8988T (cell line): Measurements from ENCODE around the gene STPG1.
"Not testable (repeated sequence)": the region's sequence is repeated elsewhere in the genome, so short reads cannot be mapped to it uniquely, and the experiment has no call there.

ENCODE experiments used
- DNase-seq: peaks from one replicate; pipeline ENCODE4 v3.0.0; 2011

The STPG1 gene

GRCh38 chr1:24413350-24414163, at the start of gene STPG1:
STPG1 (minus strand) TSS chr1:24413782; CDS start chr1:24401388, 12,394 bp downstream.
- peak; percentile 53 for DNase-seq

GRCh38 chr1:24462128-24462527, 48.5 kb upstream of the STPG1 start:
- DNase-seq: not testable (repeated sequence)

- no peak for DNase-seq
These were observed 46.1 kb upstream of the STPG1 start for GRCh38 chr1:24459551-24460266.

DNA sequence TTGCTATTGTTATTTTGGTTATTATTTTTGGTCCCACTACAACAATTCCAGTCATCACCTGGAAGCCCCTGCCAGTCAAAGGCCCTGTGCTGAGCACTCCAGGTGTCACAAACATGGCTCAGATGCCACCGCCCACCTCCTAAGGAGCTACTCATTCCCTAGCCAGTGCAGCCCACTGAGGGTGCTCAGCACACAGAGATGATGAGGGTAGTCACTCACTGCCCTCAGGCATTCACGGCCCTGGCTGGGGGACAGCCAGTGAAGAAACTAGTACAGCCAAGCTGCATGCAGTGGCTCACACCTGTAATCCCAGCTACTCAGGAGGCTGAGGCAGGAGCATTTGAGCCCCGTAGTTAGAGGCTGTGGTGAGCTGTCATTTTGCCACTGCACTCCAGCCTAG, 44.3 kb upstream of the STPG1 start:
- no peak for DNase-seq

- no peak for DNase-seq
These were observed 41.7 kb upstream of the STPG1 start for GRCh38 chr1:24455272-24455671.

DNA sequence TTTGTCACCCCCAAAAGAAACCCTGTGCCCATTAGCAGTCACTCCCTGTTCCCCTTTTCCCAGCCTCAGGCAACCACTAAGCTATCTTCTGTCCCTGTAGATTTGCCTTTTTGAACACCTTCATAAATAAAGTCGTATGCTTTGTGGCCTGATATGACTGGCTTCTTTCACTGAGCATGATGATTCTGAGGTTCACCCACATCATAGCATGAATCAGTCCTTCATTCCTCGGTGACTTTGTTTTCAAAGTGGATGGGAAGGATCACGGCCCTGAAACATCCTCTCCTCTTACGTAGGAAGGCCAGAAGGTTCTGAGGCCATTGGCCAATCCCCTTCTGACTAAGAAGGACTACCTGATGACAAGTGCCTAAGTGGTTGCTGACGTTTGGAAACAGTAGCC, 41.1 kb upstream of the STPG1 start:
- no peak for DNase-seq

GRCh38 chr1:24452922-24453485, 39.4 kb upstream of the STPG1 start:
- DNase-seq: no peak

GRCh38 chr1:24451746-24452145, 38.2 kb upstream of the STPG1 start:
- DNase-seq: no peak

DNA sequence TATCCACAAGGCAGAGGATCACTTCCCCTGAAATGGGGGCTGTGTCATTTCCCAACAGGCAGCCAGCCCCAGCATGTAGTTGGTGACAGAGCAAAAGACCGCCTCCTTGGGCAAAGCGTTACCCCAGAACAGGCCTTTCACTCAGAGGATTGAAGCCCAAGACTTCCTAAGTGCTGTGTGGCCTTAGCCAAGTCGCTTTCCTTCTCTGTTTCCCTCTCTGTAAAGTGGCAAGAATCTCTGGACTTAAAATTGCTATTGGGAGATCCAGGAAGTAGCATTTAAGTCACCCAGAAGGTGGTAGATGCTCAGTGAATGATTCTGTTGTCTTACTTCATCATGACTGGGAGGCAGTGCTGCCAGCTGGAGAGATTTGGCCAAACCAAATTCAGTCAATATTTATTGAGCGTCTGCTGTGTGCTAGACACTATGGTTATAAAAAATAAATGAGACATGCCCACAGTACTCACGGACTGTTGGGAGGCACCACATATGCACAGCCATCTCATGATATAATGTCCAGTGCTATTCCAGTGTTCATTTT, 37.3 kb upstream of the STPG1 start:
- no peak for DNase-seq

- no peak for DNase-seq
These were observed 36.7 kb upstream of the STPG1 start for GRCh38 chr1:24450316-24450715.

DNA sequence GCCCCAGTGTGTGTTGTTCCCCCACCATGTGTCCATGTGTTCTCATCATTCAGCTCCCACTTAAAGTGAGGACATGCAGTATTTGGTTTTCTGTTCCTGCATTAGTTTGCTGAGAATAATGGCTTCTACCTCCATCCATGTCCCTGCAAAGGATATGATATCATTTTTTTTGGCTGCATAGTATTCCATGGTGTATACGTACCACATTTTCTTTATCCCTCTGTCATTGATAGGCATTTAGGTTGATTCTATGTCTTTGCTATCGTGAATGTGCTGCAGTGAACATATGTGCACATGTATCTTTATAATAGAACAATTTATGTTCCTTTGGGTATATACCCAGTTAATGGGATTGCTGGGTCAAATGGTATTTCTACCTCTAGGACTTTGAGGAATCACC, 32.9 kb upstream of the STPG1 start:
- not testable (repeated sequence) for DNase-seq

DNA sequence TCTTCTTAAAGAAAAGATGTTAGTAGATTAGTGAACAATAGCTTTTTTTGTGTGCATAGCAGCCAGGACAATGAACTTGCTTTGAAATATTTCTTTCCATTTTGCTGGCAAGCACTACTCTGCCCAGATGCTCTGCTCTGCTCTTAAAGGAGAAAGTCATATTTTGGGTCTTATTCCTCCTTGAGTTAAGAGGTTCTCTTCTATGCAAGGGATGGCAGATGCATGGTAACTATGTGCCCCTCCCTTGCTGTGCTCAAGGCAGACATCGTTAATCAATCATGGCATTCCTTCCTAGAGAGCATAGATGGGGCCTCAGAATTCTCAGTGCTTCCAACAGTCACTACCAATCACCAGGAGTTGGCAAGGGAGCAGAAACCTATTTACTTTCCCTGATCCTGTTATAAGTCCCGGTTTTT, 29.7 kb upstream of the STPG1 start:
- DNase-seq: no peak

DNA sequence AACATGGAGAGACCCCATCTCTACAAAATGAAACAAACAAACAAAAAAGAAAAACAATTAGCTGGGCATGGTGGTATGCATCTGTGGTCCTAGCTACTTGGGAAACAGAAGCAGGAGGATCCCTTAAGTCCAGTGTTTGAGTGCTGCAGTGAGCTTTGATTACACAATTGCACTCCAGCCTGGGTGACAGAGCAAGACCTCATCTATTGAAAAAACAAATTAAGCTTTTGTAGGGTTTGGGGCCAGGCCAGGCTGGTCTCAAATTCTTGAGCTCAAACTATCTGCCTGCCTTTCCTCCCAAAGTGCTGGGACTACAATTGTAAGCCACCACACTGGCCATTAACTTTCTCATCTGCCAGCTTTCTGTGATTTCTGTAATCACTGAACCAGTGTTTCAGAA, 29.2 kb upstream of the STPG1 start:
- DNase-seq: no peak

DNA sequence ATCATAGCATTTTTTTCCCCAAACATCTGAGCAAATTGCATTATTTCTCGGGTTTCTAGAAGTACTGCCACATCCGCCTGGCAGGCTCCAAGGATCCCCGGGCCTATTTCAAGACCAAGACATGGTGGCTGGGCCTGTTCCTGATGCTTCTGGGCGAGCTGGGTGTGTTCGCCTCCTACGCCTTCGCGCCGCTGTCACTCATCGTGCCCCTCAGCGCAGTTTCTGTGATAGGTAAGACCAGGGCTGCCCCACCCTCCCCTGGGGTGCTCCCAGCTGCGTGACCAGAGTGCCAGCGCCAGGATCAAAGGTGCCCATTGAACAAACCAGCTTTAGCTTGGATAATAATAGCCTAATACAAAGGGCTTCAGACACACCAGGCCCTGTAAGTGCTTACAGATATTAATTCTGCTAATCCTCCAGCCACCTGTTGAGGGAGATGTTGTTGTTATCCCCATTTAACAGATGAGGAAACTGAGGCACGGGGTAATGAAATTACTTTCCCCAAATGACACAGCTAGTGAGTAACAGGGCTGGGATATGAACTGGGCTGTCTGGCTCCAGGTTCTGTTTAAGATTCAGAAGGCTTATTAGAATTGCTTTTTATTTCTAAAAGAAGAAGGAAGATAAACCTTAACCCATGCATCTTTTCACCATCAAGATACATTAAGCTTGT, 28.6 kb upstream of the STPG1 start:
- DNase-seq: no peak

- DNase-seq: no peak
These were observed 27.9 kb upstream of the STPG1 start for GRCh38 chr1:24441480-24441879.

DNA sequence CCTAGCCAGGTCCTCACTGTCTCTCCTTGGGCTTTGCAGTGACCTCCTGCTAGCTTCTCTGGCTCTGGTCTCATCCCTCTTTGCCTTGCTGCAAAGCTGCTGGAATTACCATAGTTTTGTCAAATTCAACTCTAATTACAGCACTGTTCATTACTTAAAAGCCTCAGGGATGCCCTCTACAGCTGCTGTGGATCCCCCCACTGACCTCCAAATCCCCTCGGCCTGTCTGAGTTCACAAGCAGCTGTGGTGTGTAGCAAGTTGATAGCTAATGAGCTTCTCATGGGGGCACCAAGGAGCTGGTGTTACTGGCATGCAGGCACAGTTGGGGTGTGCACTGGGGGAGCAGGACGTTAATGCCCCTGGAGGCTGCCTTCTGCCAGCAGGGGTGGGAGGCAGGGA, 26.9 kb upstream of the STPG1 start:
- no peak for DNase-seq

GRCh38 chr1:24438423-24438901, 24.9 kb upstream of the STPG1 start:
- DNase-seq: no peak

- no peak for DNase-seq
These were observed 24.2 kb upstream of the STPG1 start for GRCh38 chr1:24437631-24438396.

- DNase-seq: no peak
These were observed 22.3 kb upstream of the STPG1 start for GRCh38 chr1:24435782-24436365.

DNA sequence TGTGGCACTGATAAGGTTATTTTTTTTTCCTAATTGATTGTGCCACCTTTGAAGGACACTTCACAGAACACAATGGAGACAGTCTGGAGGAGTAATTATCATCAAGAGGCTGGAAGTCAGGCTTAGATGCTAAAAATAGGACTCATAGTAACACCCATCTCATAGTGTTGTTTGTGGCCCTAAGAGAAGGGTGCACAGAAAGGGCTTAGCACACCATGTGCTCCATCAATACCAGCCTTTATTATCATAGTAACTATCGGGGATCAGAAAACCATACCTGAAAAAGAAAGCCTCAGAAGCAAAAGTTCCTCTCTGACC, 13.9 kb upstream of the STPG1 start:
- DNase-seq: no peak

DNA sequence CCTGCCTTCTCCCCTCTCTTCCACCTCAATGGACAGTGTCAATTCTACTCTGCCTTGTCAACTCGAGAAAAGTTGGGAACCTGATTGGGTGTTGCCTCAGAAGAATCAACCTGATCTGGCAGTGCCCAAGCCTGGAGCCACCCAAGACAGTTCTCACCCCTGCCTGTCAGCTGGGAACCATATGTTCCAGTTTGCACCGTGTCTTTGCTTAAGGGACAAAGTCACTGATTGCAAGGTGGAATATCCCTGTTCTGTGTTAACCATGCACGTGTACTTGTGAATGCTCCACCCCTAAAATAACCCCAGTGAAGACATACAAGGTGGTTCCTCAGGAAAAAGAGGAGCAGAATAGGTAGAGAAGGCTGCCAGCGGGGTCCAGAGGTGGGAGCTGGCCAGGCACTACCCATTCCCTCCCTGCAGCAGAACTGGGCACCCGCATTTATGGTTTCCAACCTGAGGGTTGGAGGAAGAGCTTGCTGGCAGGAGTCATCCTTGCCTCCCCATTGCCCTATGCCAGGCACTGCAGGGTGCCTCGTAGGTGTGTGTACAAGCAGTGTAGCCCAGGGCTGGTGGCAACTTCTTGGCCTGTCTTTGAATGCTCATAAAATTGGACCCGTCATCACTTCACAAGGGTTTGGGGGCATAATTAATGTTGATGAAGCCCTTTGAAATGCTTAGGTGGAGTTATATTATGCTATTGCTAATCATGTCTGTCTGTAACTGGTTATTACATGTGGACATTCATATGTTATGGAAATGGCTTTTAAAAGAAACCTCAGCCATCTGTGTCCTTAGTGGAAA, 13.4 kb upstream of the STPG1 start:
- DNase-seq: no peak
